ENCODE measurements around the gene FOXP4.

DNA sequence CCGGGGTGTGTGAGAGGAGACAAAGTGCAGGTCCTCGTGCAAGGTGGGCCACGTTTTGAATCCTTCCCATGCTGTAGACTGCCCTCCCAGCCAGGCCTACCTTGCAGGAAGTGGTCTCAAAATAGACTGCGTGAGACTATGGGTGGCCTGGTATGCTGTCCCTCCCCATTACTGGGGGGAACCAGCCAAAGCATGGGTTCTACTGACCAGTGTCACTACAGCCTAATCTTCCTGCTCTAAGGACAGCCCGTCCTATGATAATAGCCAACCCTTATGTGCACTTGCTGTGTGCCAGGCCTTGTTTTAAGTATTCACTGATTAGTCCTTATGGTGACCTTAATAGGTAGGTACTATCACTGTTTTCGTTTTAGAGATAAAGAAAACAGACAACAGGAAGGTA, 38.0 kb downstream of the FOXP4 start:
- TF ChIP-seq POLR2A (IDR thresholded peaks at IDR 0.05; ENCODE audit: low read length), result no peak
- no peak for TF ChIP-seq GATA1 (IDR thresholded peaks at IDR 0.05; ENCODE audit: low read depth, low read length)
